Immature natural killer cell (primary cell): ENCODE data around the gene KDM3A. TPM values are rescaled to one million over a fixed set of nuclear protein-coding genes. Genes with fewer than 3 reads are reported as not detected.
A peak's percentile ranks its signal among the peaks of the same experiment; 100 is the strongest.

Source experiments
- DNase-seq, 3 donors: peaks; one replicate each; pipeline ENCODE4 v3.0.0; 2022; ENCODE audit warnings: mixed read lengths in 1 of 3
- H3K27ac Mint-ChIP-seq, 6 donors: one replicate each; pipeline ENCODE4 v1.8.0; 2020; ENCODE audit warnings: mixed read lengths in 6 of 6, mild to moderate bottlenecking in 5 of 6, inconsistent platforms in 4 of 6, moderate library complexity in 3 of 6
- H3K27me3 Mint-ChIP-seq, 3 donors: one replicate each; pipeline ENCODE4 v1.8.0; 2020 to 2021; ENCODE audit warnings: low read depth in 3 of 3, mild to moderate bottlenecking in 3 of 3, mixed read lengths in 3 of 3, moderate library complexity in 3 of 3, inconsistent platforms in 1 of 3
- H3K36me3 Mint-ChIP-seq, 3 donors: one replicate each; pipeline ENCODE4 v1.8.0; 2020; ENCODE audit warnings: mixed read lengths in 3 of 3, inconsistent platforms in 2 of 3, mild to moderate bottlenecking in 2 of 3
- H3K4me1 Mint-ChIP-seq, 2 donors: one replicate each; pipeline ENCODE4 v1.8.0; 2020; ENCODE audit warnings: inconsistent platforms in 2 of 2, mild to moderate bottlenecking in 2 of 2, mixed read lengths in 2 of 2, moderate library complexity in 1 of 2
- H3K4me3 Mint-ChIP-seq, 5 donors: one replicate each; pipeline ENCODE4 v1.8.0; 2020; ENCODE audit warnings: mild to moderate bottlenecking in 5 of 5, mixed read lengths in 5 of 5, inconsistent platforms in 3 of 5, moderate library complexity in 3 of 5
- H3K9me3 Mint-ChIP-seq, 6 donors: one replicate each; pipeline ENCODE4 v1.8.0; 2020; ENCODE audit warnings: mild to moderate bottlenecking in 6 of 6, mixed read lengths in 6 of 6, inconsistent platforms in 4 of 6, moderate library complexity in 3 of 6
- polyA plus RNA-seq, 3 donors: library from polyadenylated mRNA; unstranded; fragments of 300-500 nt; fragmentation: Illumina TruSeq; gene quantifications; one replicate each; pipeline ENCODE4 v1.2.3, GENCODE V29; 2021

The KDM3A gene
- polyA plus RNA-seq, 3 donors from 2014 or later: 12.8 to 31.6 (median 13.0) TPM

GRCh38 chr2:86413296-86414094, 27.7 kb upstream of the KDM3A start:
- Mint-ChIP-seq H3K27me3 (peaks cover 9 to 32% (median 25%) of the 10 kb centered on the region in 3 donors), H3K36me3 (peaks cover 0 to 4% (median 0%) of the 10 kb centered on the region in 3 donors), H3K4me1 (no peaks in the 10 kb centered on the region), H3K4me3 (peak overlapping the region in 1 of 5 donors; percentile 28), H3K9me3 (peaks cover 0 to 7% (median 0%) of the 10 kb centered on the region in 6 donors), H3K27ac (no peak overlapping the region)
- DNase-seq: no peak

GRCh38 chr2:86414996-86415395, 26.2 kb upstream of the KDM3A start:
- DNase-seq: no peak
- peaks cover 10 to 25% (median 23%) of the 10 kb centered on the region in 3 donors for H3K27me3 Mint-ChIP-seq
- peaks cover 0 to 4% (median 0%) of the 10 kb centered on the region in 3 donors for H3K36me3 Mint-ChIP-seq
- peaks cover 0 to 7% (median 0%) of the 10 kb centered on the region in 6 donors for H3K9me3 Mint-ChIP-seq
- no peak overlapping the region for H3K27ac Mint-ChIP-seq
- H3K4me3 Mint-ChIP-seq: no peak overlapping the region
- no peaks in the 10 kb centered on the region for H3K4me1 Mint-ChIP-seq

GRCh38 chr2:86416146-86416545, 25.0 kb upstream of the KDM3A start:
- Mint-ChIP-seq H3K9me3 (peaks cover 0 to 5% (median 0%) of the 10 kb centered on the region in 6 donors), H3K27ac (no peak overlapping the region), H3K4me1 (no peaks in the 10 kb centered on the region), H3K4me3 (no peak overlapping the region), H3K36me3 (no peaks in the 10 kb centered on the region), H3K27me3 (peaks cover 12 to 24% (median 23%) of the 10 kb centered on the region in 3 donors)
- DNase-seq: no peak

- peaks cover 10 to 25% (median 23%) of the 10 kb centered on the region in 3 donors for H3K27me3 Mint-ChIP-seq
- no peaks in the 10 kb centered on the region for H3K4me1 Mint-ChIP-seq
These were observed 23.2 kb upstream of the KDM3A start for GRCh38 chr2:86417961-86418360.

GRCh38 chr2:86420913-86421312, 20.3 kb upstream of the KDM3A start:
- no peak overlapping the region for H3K27ac Mint-ChIP-seq
- peaks cover 0 to 4% (median 0%) of the 10 kb centered on the region in 3 donors for H3K36me3 Mint-ChIP-seq
- no peak overlapping the region for H3K4me3 Mint-ChIP-seq
- DNase-seq: no peak
- H3K9me3 Mint-ChIP-seq: peaks cover 0 to 10% (median 0%) of the 10 kb centered on the region in 6 donors
- no peaks in the 10 kb centered on the region for H3K4me1 Mint-ChIP-seq
- H3K27me3 Mint-ChIP-seq: peaks cover 8 to 21% (median 12%) of the 10 kb centered on the region in 3 donors

More at GRCh38 chr2:86417961-86418360, 23.2 kb upstream of the KDM3A start:
- no peak for DNase-seq
- Mint-ChIP-seq H3K36me3 (peaks cover 0 to 4% (median 0%) of the 10 kb centered on the region in 3 donors), H3K4me3 (no peak overlapping the region), H3K9me3 (peaks cover 0 to 9% (median 0%) of the 10 kb centered on the region in 6 donors), H3K27ac (no peak overlapping the region)

GRCh38 chr2:86426271-86426670, 14.9 kb upstream of the KDM3A start:
- no peak for DNase-seq
- H3K9me3 Mint-ChIP-seq: peaks cover 0 to 10% (median 0%) of the 10 kb centered on the region in 6 donors
- H3K4me3 Mint-ChIP-seq: no peak overlapping the region
- H3K4me1 Mint-ChIP-seq: no peaks in the 10 kb centered on the region
- no peak overlapping the region for H3K27ac Mint-ChIP-seq
- H3K36me3 Mint-ChIP-seq: peaks cover 0 to 4% (median 0%) of the 10 kb centered on the region in 3 donors
- H3K27me3 Mint-ChIP-seq: peaks cover 5 to 26% (median 18%) of the 10 kb centered on the region in 3 donors

GRCh38 chr2:86429335-86429734, 11.8 kb upstream of the KDM3A start:
- H3K9me3 Mint-ChIP-seq: peaks cover 0 to 2% (median 0%) of the 10 kb centered on the region in 6 donors
- no peaks in the 10 kb centered on the region for H3K36me3 Mint-ChIP-seq

GRCh38 chr2:86430368-86430767, 10.8 kb upstream of the KDM3A start:
- Mint-ChIP-seq H3K27me3 (peaks cover 8 to 18% (median 17%) of the 10 kb centered on the region in 3 donors), H3K36me3 (no peaks in the 10 kb centered on the region), H3K4me1 (no peaks in the 10 kb centered on the region), H3K4me3 (no peak overlapping the region), H3K27ac (no peak overlapping the region), H3K9me3 (peaks cover 0 to 2% (median 0%) of the 10 kb centered on the region in 6 donors)
- DNase-seq: no peak

More at GRCh38 chr2:86429335-86429734, 11.8 kb upstream of the KDM3A start:
- H3K27me3 Mint-ChIP-seq: peaks cover 5 to 16% (median 15%) of the 10 kb centered on the region in 3 donors
- H3K4me1 Mint-ChIP-seq: no peaks in the 10 kb centered on the region
- H3K4me3 Mint-ChIP-seq: no peak overlapping the region
- no peak overlapping the region for H3K27ac Mint-ChIP-seq
- DNase-seq: no peak

GRCh38 chr2:86433137-86433536, 8.0 kb upstream of the KDM3A start:
- no peaks in the 10 kb centered on the region for H3K4me1 Mint-ChIP-seq
- peaks cover 5 to 14% (median 14%) of the 10 kb centered on the region in 3 donors for H3K27me3 Mint-ChIP-seq
- peaks cover 5 to 12% (median 6%) of the 10 kb centered on the region in 6 donors for H3K9me3 Mint-ChIP-seq
- no peak for DNase-seq
- peaks cover 0 to 5% (median 0%) of the 10 kb centered on the region in 3 donors for H3K36me3 Mint-ChIP-seq
- no peak overlapping the region for H3K4me3 Mint-ChIP-seq
- H3K27ac Mint-ChIP-seq: no peak overlapping the region

GRCh38 chr2:86434290-86434689, 6.9 kb upstream of the KDM3A start:
- no peaks in the 10 kb centered on the region for H3K4me1 Mint-ChIP-seq
- peaks cover 5 to 15% (median 14%) of the 10 kb centered on the region in 3 donors for H3K27me3 Mint-ChIP-seq
- no peak overlapping the region for H3K27ac Mint-ChIP-seq
- DNase-seq: no peak
- H3K4me3 Mint-ChIP-seq: no peak overlapping the region
- H3K36me3 Mint-ChIP-seq: peaks cover 0 to 5% (median 3%) of the 10 kb centered on the region in 3 donors
- peaks cover 6 to 18% (median 10%) of the 10 kb centered on the region in 6 donors for H3K9me3 Mint-ChIP-seq

GRCh38 chr2:86435531-86435930, 5.6 kb upstream of the KDM3A start:
- Mint-ChIP-seq H3K36me3 (peaks cover 8 to 11% (median 8%) of the 10 kb centered on the region in 3 donors), H3K4me3 (no peak overlapping the region), H3K27me3 (peaks cover 5 to 21% (median 14%) of the 10 kb centered on the region in 3 donors)

GRCh38 chr2:86436328-86436727, 4.8 kb upstream of the KDM3A start:
- H3K4me3 Mint-ChIP-seq: no peak overlapping the region

More at GRCh38 chr2:86435531-86435930, 5.6 kb upstream of the KDM3A start:
- Mint-ChIP-seq H3K4me1 (peaks cover 4 to 6% of the 10 kb centered on the region in 2 donors), H3K9me3 (peaks cover 12 to 30% (median 21%) of the 10 kb centered on the region in 6 donors), H3K27ac (no peak overlapping the region)
- DNase-seq: no peak

GRCh38 chr2:86439879-86440630, 1.1 kb upstream of the KDM3A start:
- peaks cover 41 to 43% of the 10 kb centered on the region in 2 donors for H3K4me1 Mint-ChIP-seq
- peaks cover 9 to 18% (median 10%) of the 10 kb centered on the region in 3 donors for H3K36me3 Mint-ChIP-seq
- DNase-seq: no peak
- peaks cover 21 to 28% (median 25%) of the 10 kb centered on the region in 3 donors for H3K27me3 Mint-ChIP-seq
- H3K4me3 Mint-ChIP-seq: peak overlapping the region; percentile 84 to 91 (median 90)
- peak overlapping the region; percentile 97 to 98 (median 98) for H3K27ac Mint-ChIP-seq
- H3K9me3 Mint-ChIP-seq: peaks cover 18 to 34% (median 23%) of the 10 kb centered on the region in 6 donors

More at GRCh38 chr2:86436328-86436727, 4.8 kb upstream of the KDM3A start:
- Mint-ChIP-seq H3K27me3 (peaks cover 13 to 28% (median 20%) of the 10 kb centered on the region in 3 donors), H3K27ac (no peak overlapping the region), H3K9me3 (peaks cover 18 to 34% (median 23%) of the 10 kb centered on the region in 6 donors), H3K36me3 (peaks cover 9 to 13% (median 10%) of the 10 kb centered on the region in 3 donors), H3K4me1 (peaks cover 9 to 11% of the 10 kb centered on the region in 2 donors)
- no peak for DNase-seq
